ENCODE measurements around the gene FHOD1.

Gene FHOD1

GRCh38 chr16:67247192-67248072 is at the start of gene FHOD1 (continued):
- TF ChIP-seq ZXDB (tag by site-specific recombination; IDR thresholded peaks at IDR 0.05): peak; percentile 68
- no peak for TF ChIP-seq ZNF398 (tag by site-specific recombination; IDR thresholded peaks at IDR 0.05)
- no peak for TF ChIP-seq ZNF169 (tag by site-specific recombination; IDR thresholded peaks at IDR 0.05)
- TF ChIP-seq ZNF510 (tag by site-specific recombination; IDR thresholded peaks at IDR 0.05; ENCODE audit: insufficient replicate concordance): no peak
- no peak for TF ChIP-seq ZNF394 (tag by site-specific recombination; IDR thresholded peaks at IDR 0.05; ENCODE audit: borderline replicate concordance)
- no peak for TF ChIP-seq FEZF1 (tag by site-specific recombination; IDR thresholded peaks at IDR 0.05)
- TF ChIP-seq, protein P1, sequence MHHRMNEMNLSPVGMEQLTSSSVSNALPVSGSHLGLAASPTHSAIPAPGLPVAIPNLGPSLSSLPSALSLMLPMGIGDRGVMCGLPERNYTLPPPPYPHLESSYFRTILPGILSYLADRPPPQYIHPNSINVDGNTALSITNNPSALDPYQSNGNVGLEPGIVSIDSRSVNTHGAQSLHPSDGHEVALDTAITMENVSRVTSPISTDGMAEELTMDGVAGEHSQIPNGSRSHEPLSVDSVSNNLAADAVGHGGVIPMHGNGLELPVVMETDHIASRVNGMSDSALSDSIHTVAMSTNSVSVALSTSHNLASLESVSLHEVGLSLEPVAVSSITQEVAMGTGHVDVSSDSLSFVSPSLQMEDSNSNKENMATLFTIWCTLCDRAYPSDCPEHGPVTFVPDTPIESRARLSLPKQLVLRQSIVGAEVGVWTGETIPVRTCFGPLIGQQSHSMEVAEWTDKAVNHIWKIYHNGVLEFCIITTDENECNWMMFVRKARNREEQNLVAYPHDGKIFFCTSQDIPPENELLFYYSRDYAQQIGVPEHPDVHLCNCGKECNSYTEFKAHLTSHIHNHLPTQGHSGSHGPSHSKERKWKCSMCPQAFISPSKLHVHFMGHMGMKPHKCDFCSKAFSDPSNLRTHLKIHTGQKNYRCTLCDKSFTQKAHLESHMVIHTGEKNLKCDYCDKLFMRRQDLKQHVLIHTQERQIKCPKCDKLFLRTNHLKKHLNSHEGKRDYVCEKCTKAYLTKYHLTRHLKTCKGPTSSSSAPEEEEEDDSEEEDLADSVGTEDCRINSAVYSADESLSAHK (tag by site-specific recombination; IDR thresholded peaks at IDR 0.05): no peak
- no peak for TF ChIP-seq ZBTB48 (tag by site-specific recombination; IDR thresholded peaks at IDR 0.05)
- no peak for TF ChIP-seq EGR2 (tag by site-specific recombination; IDR thresholded peaks at IDR 0.05; ENCODE audit: low read depth)
- TF ChIP-seq, protein P2, sequence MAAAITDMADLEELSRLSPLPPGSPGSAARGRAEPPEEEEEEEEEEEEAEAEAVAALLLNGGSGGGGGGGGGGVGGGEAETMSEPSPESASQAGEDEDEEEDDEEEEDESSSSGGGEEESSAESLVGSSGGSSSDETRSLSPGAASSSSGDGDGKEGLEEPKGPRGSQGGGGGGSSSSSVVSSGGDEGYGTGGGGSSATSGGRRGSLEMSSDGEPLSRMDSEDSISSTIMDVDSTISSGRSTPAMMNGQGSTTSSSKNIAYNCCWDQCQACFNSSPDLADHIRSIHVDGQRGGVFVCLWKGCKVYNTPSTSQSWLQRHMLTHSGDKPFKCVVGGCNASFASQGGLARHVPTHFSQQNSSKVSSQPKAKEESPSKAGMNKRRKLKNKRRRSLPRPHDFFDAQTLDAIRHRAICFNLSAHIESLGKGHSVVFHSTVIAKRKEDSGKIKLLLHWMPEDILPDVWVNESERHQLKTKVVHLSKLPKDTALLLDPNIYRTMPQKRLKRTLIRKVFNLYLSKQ (tag by site-specific recombination; IDR thresholded peaks at IDR 0.05; ENCODE audit: borderline replicate concordance): no peak
- TF ChIP-seq ZNF530 (tag by site-specific recombination; IDR thresholded peaks at IDR 0.05; ENCODE audit: low read depth): no peak
- TF ChIP-seq ZNF600 (tag by site-specific recombination; IDR thresholded peaks at IDR 0.05): peak; percentile 67
- no peak for TF ChIP-seq ZNF624 (tag by site-specific recombination; IDR thresholded peaks at IDR 0.05)
- TF ChIP-seq, protein P3, sequence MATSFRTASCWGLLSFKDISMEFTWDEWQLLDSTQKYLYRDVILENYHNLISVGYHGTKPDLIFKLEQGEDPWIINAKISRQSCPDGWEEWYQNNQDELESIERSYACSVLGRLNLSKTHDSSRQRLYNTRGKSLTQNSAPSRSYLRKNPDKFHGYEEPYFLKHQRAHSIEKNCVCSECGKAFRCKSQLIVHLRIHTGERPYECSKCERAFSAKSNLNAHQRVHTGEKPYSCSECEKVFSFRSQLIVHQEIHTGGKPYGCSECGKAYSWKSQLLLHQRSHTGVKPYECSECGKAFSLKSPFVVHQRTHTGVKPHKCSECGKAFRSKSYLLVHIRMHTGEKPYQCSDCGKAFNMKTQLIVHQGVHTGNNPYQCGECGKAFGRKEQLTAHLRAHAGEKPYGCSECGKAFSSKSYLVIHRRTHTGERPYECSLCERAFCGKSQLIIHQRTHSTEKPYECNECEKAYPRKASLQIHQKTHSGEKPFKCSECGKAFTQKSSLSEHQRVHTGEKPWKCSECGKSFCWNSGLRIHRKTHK (tag by site-specific recombination; IDR thresholded peaks at IDR 0.05): no peak
- no peak for TF ChIP-seq SALL2 (tag by site-specific recombination; IDR thresholded peaks at IDR 0.05; ENCODE audit: borderline replicate concordance)
- TF ChIP-seq ZNF433 (tag by site-specific recombination; IDR thresholded peaks at IDR 0.05; ENCODE audit: low read depth): no peak
- peak; percentile 42; the same call in 1 of the 2 replicates for TF ChIP-seq ZNF660 (tag by site-specific recombination; IDR thresholded peaks at IDR 0.05)
- TF ChIP-seq ZNF174 (tag by site-specific recombination; IDR thresholded peaks at IDR 0.05): no peak
- no peak for TF ChIP-seq HOXD13 (CRISPR knock-in tag; IDR thresholded peaks at IDR 0.05; ENCODE audit: borderline replicate concordance)
- peak; percentile 58; the same call in 1 of the 2 replicates for TF ChIP-seq ZBTB17 (tag by site-specific recombination; IDR thresholded peaks at IDR 0.05)
- no peak for TF ChIP-seq TRIM28 (IDR thresholded peaks at IDR 0.05; ENCODE audit: borderline replicate concordance, low read length)
- no peak for TF ChIP-seq ZNF18 (tag by site-specific recombination; IDR thresholded peaks at IDR 0.05)
- TF ChIP-seq, protein P4, sequence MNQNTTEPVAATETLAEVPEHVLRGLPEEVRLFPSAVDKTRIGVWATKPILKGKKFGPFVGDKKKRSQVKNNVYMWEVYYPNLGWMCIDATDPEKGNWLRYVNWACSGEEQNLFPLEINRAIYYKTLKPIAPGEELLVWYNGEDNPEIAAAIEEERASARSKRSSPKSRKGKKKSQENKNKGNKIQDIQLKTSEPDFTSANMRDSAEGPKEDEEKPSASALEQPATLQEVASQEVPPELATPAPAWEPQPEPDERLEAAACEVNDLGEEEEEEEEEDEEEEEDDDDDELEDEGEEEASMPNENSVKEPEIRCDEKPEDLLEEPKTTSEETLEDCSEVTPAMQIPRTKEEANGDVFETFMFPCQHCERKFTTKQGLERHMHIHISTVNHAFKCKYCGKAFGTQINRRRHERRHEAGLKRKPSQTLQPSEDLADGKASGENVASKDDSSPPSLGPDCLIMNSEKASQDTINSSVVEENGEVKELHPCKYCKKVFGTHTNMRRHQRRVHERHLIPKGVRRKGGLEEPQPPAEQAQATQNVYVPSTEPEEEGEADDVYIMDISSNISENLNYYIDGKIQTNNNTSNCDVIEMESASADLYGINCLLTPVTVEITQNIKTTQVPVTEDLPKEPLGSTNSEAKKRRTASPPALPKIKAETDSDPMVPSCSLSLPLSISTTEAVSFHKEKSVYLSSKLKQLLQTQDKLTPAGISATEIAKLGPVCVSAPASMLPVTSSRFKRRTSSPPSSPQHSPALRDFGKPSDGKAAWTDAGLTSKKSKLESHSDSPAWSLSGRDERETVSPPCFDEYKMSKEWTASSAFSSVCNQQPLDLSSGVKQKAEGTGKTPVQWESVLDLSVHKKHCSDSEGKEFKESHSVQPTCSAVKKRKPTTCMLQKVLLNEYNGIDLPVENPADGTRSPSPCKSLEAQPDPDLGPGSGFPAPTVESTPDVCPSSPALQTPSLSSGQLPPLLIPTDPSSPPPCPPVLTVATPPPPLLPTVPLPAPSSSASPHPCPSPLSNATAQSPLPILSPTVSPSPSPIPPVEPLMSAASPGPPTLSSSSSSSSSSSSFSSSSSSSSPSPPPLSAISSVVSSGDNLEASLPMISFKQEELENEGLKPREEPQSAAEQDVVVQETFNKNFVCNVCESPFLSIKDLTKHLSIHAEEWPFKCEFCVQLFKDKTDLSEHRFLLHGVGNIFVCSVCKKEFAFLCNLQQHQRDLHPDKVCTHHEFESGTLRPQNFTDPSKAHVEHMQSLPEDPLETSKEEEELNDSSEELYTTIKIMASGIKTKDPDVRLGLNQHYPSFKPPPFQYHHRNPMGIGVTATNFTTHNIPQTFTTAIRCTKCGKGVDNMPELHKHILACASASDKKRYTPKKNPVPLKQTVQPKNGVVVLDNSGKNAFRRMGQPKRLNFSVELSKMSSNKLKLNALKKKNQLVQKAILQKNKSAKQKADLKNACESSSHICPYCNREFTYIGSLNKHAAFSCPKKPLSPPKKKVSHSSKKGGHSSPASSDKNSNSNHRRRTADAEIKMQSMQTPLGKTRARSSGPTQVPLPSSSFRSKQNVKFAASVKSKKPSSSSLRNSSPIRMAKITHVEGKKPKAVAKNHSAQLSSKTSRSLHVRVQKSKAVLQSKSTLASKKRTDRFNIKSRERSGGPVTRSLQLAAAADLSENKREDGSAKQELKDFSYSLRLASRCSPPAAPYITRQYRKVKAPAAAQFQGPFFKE (tag by site-specific recombination; IDR thresholded peaks at IDR 0.05; ENCODE audit: borderline replicate concordance): 0 out of 2 replicates have a peak, but pooled peaks have one; percentile 48
- TF ChIP-seq KLF16 (tag by site-specific recombination; IDR thresholded peaks at IDR 0.05): no peak; the same call in 1 of the 2 replicates

Measured in HEK293 (cell line).